Measurements from ENCODE around the gene KCNIP4. TPM values are rescaled to one million over a fixed set of nuclear protein-coding genes. Genes with fewer than 3 reads are reported as not detected.

The KCNIP4 gene
- total and polyA plus RNA-seq, 10 of the 15 experiments (the other 5 are each of a cell fraction or from before 2014, with no cell fraction given) = 0.03 to 0.23 (median 0.13) TPM; not detected in 7

DNA sequence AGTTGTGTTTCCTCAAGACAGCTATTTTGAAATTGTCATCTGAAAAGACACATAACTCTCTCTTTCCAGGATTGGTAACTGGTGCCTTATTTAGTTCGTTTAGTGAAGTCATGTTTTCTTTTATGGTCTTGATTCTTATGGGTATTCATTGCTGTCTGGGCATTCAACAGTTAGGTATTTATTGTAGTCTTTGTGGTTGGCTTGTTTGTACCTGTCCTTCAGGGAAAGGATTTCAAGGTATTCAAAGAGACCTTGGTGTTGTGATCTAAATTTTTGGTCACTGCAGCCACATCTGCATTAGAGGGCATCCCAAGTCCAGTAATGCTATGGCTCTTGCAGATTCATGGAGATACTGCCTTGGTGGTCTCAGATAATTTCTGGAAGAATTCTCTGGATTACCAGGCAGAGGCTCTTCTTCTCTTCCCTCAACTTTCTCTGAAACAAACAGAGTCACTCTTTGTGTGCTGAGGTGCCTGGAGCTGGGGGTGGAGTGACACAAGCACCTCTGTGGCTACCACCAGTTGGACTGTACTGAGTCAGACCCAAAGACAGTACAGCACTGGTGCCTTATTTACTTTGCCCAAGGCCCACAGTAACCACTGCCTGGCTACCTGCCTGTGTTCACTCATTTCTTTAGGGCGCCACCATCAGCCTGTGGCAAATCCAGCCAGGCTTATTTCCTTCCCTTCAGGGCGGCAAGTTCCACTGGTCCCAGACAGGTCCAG lies 620.4 kb downstream of the KCNIP4 start:
- POLR2A ChIA-PET = no interaction called here
- Histone ChIP-seq H3K4me2 (ENCODE audit: control insufficient read depth, insufficient read depth) (no peak overlapping the region), H3K27ac (ENCODE audit: control insufficient read depth, insufficient read depth) (no peak overlapping the region), H2AFZ (ENCODE audit: control insufficient read depth, low read depth, low read length) (no peak overlapping the region), H3K36me3 (ENCODE audit: control insufficient read depth in 2 of 2, insufficient read depth in 2 of 2, low read length in 1 of 2) (no peaks in the 10 kb centered on the region), H3K4me1 (ENCODE audit: control insufficient read depth, insufficient read depth, low read length) (no peaks in the 10 kb centered on the region), H3K9me3 (replicated peaks; ENCODE audit: control insufficient read depth, insufficient read depth, low read length) (no peaks in the 10 kb centered on the region), H3K27me3 (replicated peaks in 1 of 2; ENCODE audit: control insufficient read depth in 2 of 2, insufficient read depth in 2 of 2, low read length in 1 of 2) (no peaks in the 10 kb centered on the region), H3K79me2 (ENCODE audit: control insufficient read depth, insufficient read depth, low read length) (no peaks in the 10 kb centered on the region), H4K20me1 (ENCODE audit: control insufficient read depth, insufficient read depth) (no peaks in the 10 kb centered on the region), H3K9ac (ENCODE audit: control insufficient read depth, insufficient read depth, low read length) (no peak overlapping the region), H3K4me3 (no peak overlapping the region)
- RAD21 ChIA-PET (ENCODE audit: unreplicated experiment) = no interaction called here
- intact Hi-C loops (cut with micrococcal nuclease; ENCODE audit: unreplicated experiment) (no loop called here), in situ Hi-C loops (cut with MboI) (no loop called here)
- 21% methylated on average over 3 of the region's 3 CpGs for WGBS (ENCODE audit: insufficient coverage, insufficient replicate concordance, low lambda C conversion rate, missing lambda C conversion rate)
- SMC1A ChIA-PET (ENCODE audit: uncharacterized antibody, unreplicated experiment) = no interaction called here
- CTCF ChIA-PET = no interaction called here
- no TSS peak for BruUV-seq (replicated peaks)
- no peak for FAIRE-seq
- ATAC-seq = no peak
- DNase-seq (ENCODE audit: low read depth, low spot score) = no peak
- TF ChIP-seq CHD4 (IDR thresholded peaks at IDR 0.05) (no peak), STAT1 (conservative IDR thresholded peaks at IDR 0.05) (no peak), SPI1 (IDR thresholded peaks at IDR 0.05; ENCODE audit: borderline replicate concordance, insufficient read depth, low read depth, low read length) (no peak), SUZ12 (IDR thresholded peaks at IDR 0.05; ENCODE audit: unreplicated experiment) (no peak)

DNA sequence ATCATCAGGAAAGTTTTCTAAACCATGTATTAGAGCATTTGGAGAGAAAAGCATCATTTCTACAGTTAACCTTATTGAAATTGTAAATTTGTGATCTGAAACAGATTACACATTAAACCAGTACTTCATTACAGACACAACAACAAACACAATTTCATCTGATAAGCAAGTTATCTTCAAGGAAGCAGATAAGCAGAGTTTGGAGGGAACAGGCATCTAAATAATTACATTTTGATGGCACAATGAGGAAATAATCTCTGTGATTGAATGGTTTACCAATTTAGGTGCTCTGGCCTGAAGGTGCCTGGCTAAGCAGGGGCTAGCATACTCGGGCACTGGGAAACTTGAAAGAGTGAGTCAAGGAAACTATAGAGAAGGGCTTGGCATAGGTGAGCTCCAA lies 628.5 kb downstream of the KCNIP4 start:
- H4K20me1 ChIP-seq (ENCODE audit: control insufficient read depth, insufficient read depth) = no peaks in the 10 kb centered on the region
- no peak for DNase-seq (ENCODE audit: low read depth, low spot score)
- H3K4me3 ChIP-seq = no peak overlapping the region
- CTCF ChIA-PET = no interaction called here
- SMC1A ChIA-PET (ENCODE audit: uncharacterized antibody, unreplicated experiment) = no interaction called here
- POLR2A ChIA-PET = no interaction called here
- RAD21 ChIA-PET (ENCODE audit: unreplicated experiment) = no interaction called here
- no peak overlapping the region for H3K9ac ChIP-seq (ENCODE audit: control insufficient read depth, insufficient read depth, low read length)
- no peak overlapping the region for H3K4me2 ChIP-seq (ENCODE audit: control insufficient read depth, insufficient read depth)
- TF ChIP-seq NFYB (IDR thresholded peaks at IDR 0.05; ENCODE audit: insufficient read depth, low read depth, low read length) (no peak), ZZZ3 (IDR thresholded peaks at IDR 0.05; ENCODE audit: control insufficient read depth, insufficient read length, low read depth) (no peak), HDGF (IDR thresholded peaks at IDR 0.05) (no peak), POU2F2 (IDR thresholded peaks at IDR 0.05; ENCODE audit: borderline replicate concordance, low read depth, low read length) (no peak), HCFC1 (IDR thresholded peaks at IDR 0.05; ENCODE audit: low read length) (no peak), CREM (IDR thresholded peaks at IDR 0.05; ENCODE audit: low read depth) (no peak)
- ATAC-seq = no peak
- BruUV-seq (replicated peaks) = no TSS peak
- no peak overlapping the region for H2AFZ ChIP-seq (ENCODE audit: control insufficient read depth, low read depth, low read length)
- no peaks in the 10 kb centered on the region for H3K79me2 ChIP-seq (ENCODE audit: control insufficient read depth, insufficient read depth, low read length)
- WGBS (ENCODE audit: insufficient coverage, insufficient replicate concordance, low lambda C conversion rate, missing lambda C conversion rate) = 5% methylated on average over 1 of the region's 1 CpG
- FAIRE-seq = no peak
- no peak overlapping the region for H3K27ac ChIP-seq (ENCODE audit: control insufficient read depth, insufficient read depth)
- no peaks in the 10 kb centered on the region for H3K9me3 ChIP-seq (replicated peaks; ENCODE audit: control insufficient read depth, insufficient read depth, low read length)
- H3K27me3 ChIP-seq (replicated peaks in 1 of 2; ENCODE audit: control insufficient read depth in 2 of 2, insufficient read depth in 2 of 2, low read length in 1 of 2) = no peaks in the 10 kb centered on the region
- intact Hi-C loops (cut with micrococcal nuclease; ENCODE audit: unreplicated experiment) = no loop called here
- in situ Hi-C loops (cut with MboI) = no loop called here
- no peaks in the 10 kb centered on the region for H3K4me1 ChIP-seq (ENCODE audit: control insufficient read depth, insufficient read depth, low read length)
- H3K36me3 ChIP-seq (ENCODE audit: control insufficient read depth in 2 of 2, insufficient read depth in 2 of 2, low read length in 1 of 2) = no peaks in the 10 kb centered on the region

Measured in GM12878 (cell line).